SU-DHL-6 (cell line): ENCODE results near the gene MRPS33.

ENCODE experiments used
- CTCF ChIP-seq: fragments of 200-600 bp; sonication (generic); IDR thresholded peaks from one replicate; pipeline ENCODE4 v1.5.1; 2017; ENCODE audit warnings: antibody characterized with exemption, mild to moderate bottlenecking, low read length, moderate library complexity; ENCODE audit not compliant: insufficient read depth, poor library complexity, severe bottlenecking
- EZH2phosphoT487 ChIP-seq: fragments of 200-600 bp; sonication (generic), shearing (Covaris generic); conservative IDR thresholded peaks from 2 replicates; pipeline ENCODE4 v1.6.1; 2018; ENCODE audit warnings: mild to moderate bottlenecking, antibody characterized with exemption, low read length, moderate library complexity, mixed read lengths

DNA sequence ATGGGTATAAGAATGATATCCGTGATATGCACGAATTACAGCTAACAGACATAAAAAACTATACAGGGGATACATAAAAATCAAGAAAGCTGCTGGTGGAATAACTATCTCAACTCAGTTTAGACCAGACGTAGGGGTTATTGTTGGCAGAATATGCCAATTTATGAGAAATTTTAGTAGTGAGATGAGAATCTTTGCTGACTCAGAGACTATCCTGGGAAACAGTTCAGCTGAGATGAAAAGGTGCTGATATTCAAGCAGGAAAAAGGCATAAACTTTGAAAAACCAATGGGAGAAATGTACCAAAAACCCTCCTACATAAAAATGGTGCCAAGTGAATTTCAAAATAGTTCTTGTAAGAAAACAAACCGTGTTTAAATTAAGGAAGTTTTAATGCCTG, 3.3 kb downstream of the MRPS33 start:
- TF ChIP-seq CTCF = no peak
- TF ChIP-seq EZH2phosphoT487 = no peak
